ENCODE measurements around the gene ANO10.

The ANO10 gene

GRCh38 chr3:43316783-43317460 is 304.9 kb downstream of the ANO10 start:
- DNase-seq (ENCODE audit: low read depth): no peak
